Stimulated activated CD4-positive, alpha-beta T cell treated with anti-CD3 and anti-CD28 coated beads, Interleukin-2, amount 100 ng/mL, for 4 hours (primary cell): ENCODE data around the gene ZPBP2.
"Not testable (repeated sequence)": the region's sequence is repeated elsewhere in the genome, so short reads cannot be mapped to it uniquely, and the experiment has no call there.

Source experiments
- DNase-seq: peaks from one replicate; pipeline ENCODE4 v3.0.0-alpha.2; 2020; ENCODE audit warnings: low read depth

ZPBP2 gene

GRCh38 chr17:39867880-39868553 lies at the start of gene ZPBP2:
Gene ZPBP2 (plus strand): TSS chr17:39868202. CDS start chr17:39868355, 153 bp downstream.
- peak; percentile 31 for DNase-seq

- no peak for DNase-seq
Observed at GRCh38 chr17:39818358-39819000, 49.5 kb upstream of the ZPBP2 start.

- no peak for DNase-seq
Observed at GRCh38 chr17:39820541-39820940, 47.5 kb upstream of the ZPBP2 start.

GRCh38 chr17:39820987-39821386 lies 47.0 kb upstream of the ZPBP2 start:
- no peak for DNase-seq

- peak; percentile 11 for DNase-seq
Observed at GRCh38 chr17:39822051-39822451, 46.0 kb upstream of the ZPBP2 start.

- DNase-seq, result no peak
Observed at GRCh38 chr17:39823407-39824054, 44.5 kb upstream of the ZPBP2 start.

- no peak for DNase-seq
Observed at GRCh38 chr17:39826334-39826733, 41.7 kb upstream of the ZPBP2 start.

GRCh38 chr17:39828443-39828842 lies 39.6 kb upstream of the ZPBP2 start:
- no peak for DNase-seq

- no peak for DNase-seq
Observed at GRCh38 chr17:39831588-39831987, 36.4 kb upstream of the ZPBP2 start.

- DNase-seq, result no peak
Observed at GRCh38 chr17:39834017-39834416, 34.0 kb upstream of the ZPBP2 start.

GRCh38 chr17:39835038-39835786 lies 32.8 kb upstream of the ZPBP2 start:
- no peak for DNase-seq

- DNase-seq, result no peak
Observed at GRCh38 chr17:39836117-39836516, 31.9 kb upstream of the ZPBP2 start.

GRCh38 chr17:39838057-39838456 lies 29.9 kb upstream of the ZPBP2 start:
- no peak for DNase-seq

GRCh38 chr17:39838784-39839183 lies 29.2 kb upstream of the ZPBP2 start:
- no peak for DNase-seq

GRCh38 chr17:39841134-39841683 lies 26.8 kb upstream of the ZPBP2 start:
- no peak for DNase-seq

GRCh38 chr17:39845052-39845846 lies 22.8 kb upstream of the ZPBP2 start:
- no peak for DNase-seq

- DNase-seq, result no peak
Observed at GRCh38 chr17:39846205-39846604, 21.8 kb upstream of the ZPBP2 start.

- no peak for DNase-seq
Observed at GRCh38 chr17:39848600-39848999, 19.4 kb upstream of the ZPBP2 start.

GRCh38 chr17:39850186-39850585 lies 17.8 kb upstream of the ZPBP2 start:
- not testable (repeated sequence) for DNase-seq

- DNase-seq, result no peak
Observed at GRCh38 chr17:39852239-39852638, 15.8 kb upstream of the ZPBP2 start.

- DNase-seq, result no peak
Observed at GRCh38 chr17:39854909-39855308, 13.1 kb upstream of the ZPBP2 start.
